CD4-positive, CD25-positive, alpha-beta regulatory T cell (primary cell): Measurements from ENCODE around the gene SLC4A7. TPM values are rescaled to one million over a fixed set of nuclear protein-coding genes. Genes with fewer than 3 reads are reported as not detected.

ENCODE experiments used
- ATAC-seq, 2 donors: fragments of 150-1000 bp; cut with Tn5 transposase; one replicate each; pipeline ENCODE4 v1.10.0; 2021; ENCODE audit warnings: low read depth in 2 of 2, moderate number of reproducible peaks in 2 of 2, moderate library complexity in 1 of 2
- DNase-seq, 3 donors: peaks; one replicate each; pipeline versions ENCODE4 v3.0.0 to v3.0.0-alpha.2; 2012 to 2022; ENCODE audit warnings: mixed read lengths in 1 of 3
- H3K27ac ChIP-seq: one replicate; pipeline ENCODE4 v1.7.0; 2013; ENCODE audit warnings: mild to moderate bottlenecking, low read length; ENCODE audit not compliant: insufficient read depth, poor library complexity, severe bottlenecking
- H3K27me3 ChIP-seq: one replicate; pipeline ENCODE4 v1.7.0; 2013; ENCODE audit warnings: low read length; ENCODE audit not compliant: control insufficient read depth, insufficient read depth
- H3K36me3 ChIP-seq: one replicate; pipeline ENCODE4 v1.7.0; 2013; ENCODE audit warnings: mild to moderate bottlenecking, low read length, moderate library complexity; ENCODE audit not compliant: control insufficient read depth, insufficient read depth
- H3K4me1 ChIP-seq: 2 replicates; pipeline ENCODE4 v1.7.0; 2013; ENCODE audit warnings: mild to moderate bottlenecking, low read length; ENCODE audit not compliant: insufficient read depth, control insufficient read depth, poor library complexity, severe bottlenecking
- H3K4me3 ChIP-seq: one replicate; pipeline ENCODE4 v1.7.0; 2013; ENCODE audit warnings: low read depth, mild to moderate bottlenecking, low read length, moderate library complexity
- H3K9me3 ChIP-seq, 2 experiments: 1 replicate in 1 of 2; 2 replicates in 1 of 2; pipeline ENCODE4 v1.7.0; 2013; ENCODE audit warnings: low read length in 2 of 2, mild to moderate bottlenecking in 1 of 2, moderate library complexity in 1 of 2; ENCODE audit not compliant: control insufficient read depth in 2 of 2
- H3K27ac Mint-ChIP-seq, 3 donors: one replicate each; pipeline ENCODE4 v1.8.0; 2020 to 2022; ENCODE audit warnings: mild to moderate bottlenecking in 3 of 3, mixed read lengths in 3 of 3, moderate library complexity in 2 of 3
- H3K27me3 Mint-ChIP-seq: one replicate; pipeline ENCODE4 v1.8.0; 2022; ENCODE audit warnings: mild to moderate bottlenecking, mixed read lengths
- H3K36me3 Mint-ChIP-seq: one replicate; pipeline ENCODE4 v1.8.0; 2020; ENCODE audit warnings: mixed read lengths
- H3K4me1 Mint-ChIP-seq, 4 donors: one replicate each; pipeline ENCODE4 v1.8.0; 2020 to 2022; ENCODE audit warnings: mixed read lengths in 4 of 4, mild to moderate bottlenecking in 1 of 4
- H3K4me3 Mint-ChIP-seq, 4 donors: one replicate each; pipeline ENCODE4 v1.8.0; 2020 to 2022; ENCODE audit warnings: mild to moderate bottlenecking in 4 of 4, mixed read lengths in 4 of 4, moderate library complexity in 3 of 4
- H3K9me3 Mint-ChIP-seq, 7 donors: one replicate each; pipeline ENCODE4 v1.8.0; 2020 to 2022; ENCODE audit warnings: mixed read lengths in 7 of 7, mild to moderate bottlenecking in 3 of 7, moderate library complexity in 2 of 7
- polyA plus RNA-seq, 4 donors: library from polyadenylated mRNA; unstranded; fragments of 300-500 nt; fragmentation: Illumina TruSeq; gene quantifications; one replicate each; pipeline ENCODE4 v1.2.3, GENCODE V29; 2021
- total RNA-seq: library from RNA; stranded (reverse); gene quantifications from one replicate; pipeline ENCODE4 v1.2.3, GENCODE V29; 2022

The SLC4A7 gene
- total and polyA plus RNA-seq, 5 donors from 2014 or later: 25.2 to 103 (median 28.7) TPM

DNA sequence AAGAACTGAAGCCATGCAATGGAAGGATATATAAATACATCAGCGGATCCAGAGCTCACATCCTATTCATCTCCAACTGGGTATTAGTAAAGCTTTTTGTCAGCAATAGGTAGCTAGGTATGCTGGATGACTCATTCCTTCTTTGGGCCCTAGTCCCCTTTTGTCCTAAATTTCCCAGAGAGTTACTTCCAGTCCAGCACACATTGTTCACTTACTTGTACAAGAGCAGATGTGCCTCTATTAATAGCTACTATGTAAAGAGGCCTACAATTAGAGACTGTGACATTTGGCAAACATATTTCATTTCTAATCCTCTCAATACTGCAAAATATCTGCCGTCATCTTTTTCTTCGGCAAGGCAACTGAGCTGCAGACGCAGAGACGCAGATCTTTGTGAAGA lies 1.7 kb upstream of the SLC4A7 start:
- Histone ChIP-seq H3K4me1 (peaks cover 21% of the 10 kb centered on the region), H3K4me3 (no peak overlapping the region), H3K36me3 (no peaks in the 10 kb centered on the region), H3K27me3 (no peaks in the 10 kb centered on the region), H3K9me3 (no peaks in the 10 kb centered on the region), H3K27ac (no peak overlapping the region)
- no peak for ATAC-seq
- Mint-ChIP-seq H3K27me3 (no peaks in the 10 kb centered on the region), H3K9me3 (no peaks in the 10 kb centered on the region), H3K4me3 (peak overlapping the region in 2 of 4 donors; percentile 39 to 85), H3K27ac (peak overlapping the region in 1 of 3 donors; percentile 77), H3K36me3 (peaks cover 4% of the 10 kb centered on the region), H3K4me1 (peaks cover 7 to 29% (median 15%) of the 10 kb centered on the region in 4 donors)
- no peak for DNase-seq

DNA sequence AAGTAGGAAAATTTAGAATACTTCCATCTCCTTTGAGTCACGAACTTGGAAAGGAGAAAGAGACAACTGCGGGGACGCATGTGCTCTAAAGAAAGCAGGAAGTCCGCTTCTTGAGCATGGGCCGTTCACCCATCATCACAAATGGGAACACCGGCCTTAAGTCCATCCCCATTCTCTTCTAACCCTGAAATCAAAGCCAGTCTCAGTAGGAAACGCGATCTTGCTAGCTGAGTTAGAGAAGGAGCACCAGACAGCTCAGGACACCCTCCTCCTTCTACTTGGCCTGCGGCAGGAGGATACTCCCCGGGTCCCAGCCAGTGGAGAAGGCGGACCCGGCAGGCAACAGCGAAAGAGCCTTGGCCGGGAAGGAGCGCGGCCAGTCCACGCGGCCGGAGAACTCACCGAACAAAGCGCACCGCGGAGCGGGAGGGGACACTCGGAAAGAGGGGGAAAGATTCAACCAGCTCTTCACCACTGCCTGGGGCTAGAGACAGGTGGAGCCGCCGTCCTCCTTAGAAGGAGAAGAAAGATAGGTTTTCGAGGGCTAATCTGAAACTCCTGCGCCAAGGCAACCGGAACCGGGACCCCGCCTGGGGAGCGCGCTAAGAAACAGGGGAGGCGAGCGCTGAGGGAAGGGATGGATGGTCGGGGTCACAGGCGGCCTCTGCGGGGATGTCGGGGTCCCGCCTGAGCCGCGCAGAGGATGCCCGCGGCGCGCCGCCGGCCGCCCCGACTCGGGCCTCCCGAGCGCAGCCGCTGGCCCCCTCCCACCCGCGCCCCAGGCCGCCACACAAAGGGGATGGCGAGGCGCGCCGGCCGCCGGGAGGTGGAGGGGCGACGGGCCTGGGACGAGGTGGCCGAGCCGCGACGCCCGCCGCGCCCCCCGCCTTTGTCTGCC lies 818 bp downstream of the SLC4A7 start:
- ATAC-seq (no peak), DNase-seq (peak; percentile 16 to 66 (median 48))
- Histone ChIP-seq H3K4me1 (peaks cover 43% of the 10 kb centered on the region), H3K36me3 (no peaks in the 10 kb centered on the region), H3K9me3 (no peaks in the 10 kb centered on the region), H3K27ac (peak overlapping the region; percentile 75), H3K27me3 (no peaks in the 10 kb centered on the region), H3K4me3 (peak overlapping the region; percentile 92)
- Mint-ChIP-seq H3K9me3 (no peaks in the 10 kb centered on the region), H3K36me3 (peaks cover 8% of the 10 kb centered on the region), H3K27me3 (no peaks in the 10 kb centered on the region), H3K4me1 (peaks cover 15 to 53% (median 33%) of the 10 kb centered on the region in 4 donors), H3K4me3 (peak overlapping the region; percentile 100), H3K27ac (peak overlapping the region; percentile 98 to 99 (median 98))

- Mint-ChIP-seq H3K27ac (peak overlapping the region; percentile 92 to 99 (median 93)), H3K36me3 (peaks cover 20% of the 10 kb centered on the region), H3K4me1 (peaks cover 34 to 83% (median 56%) of the 10 kb centered on the region in 4 donors), H3K4me3 (peak overlapping the region; percentile 87 to 100 (median 96)), H3K9me3 (peaks cover 0 to 5% (median 3%) of the 10 kb centered on the region in 7 donors), H3K27me3 (no peaks in the 10 kb centered on the region)
- peaks cover 66% of the 10 kb centered on the region for H3K4me1 ChIP-seq
- DNase-seq (peak in 2 of 3 donors; percentile 58 to 70), ATAC-seq (no peak)
- H3K9me3 ChIP-seq: no peaks in the 10 kb centered on the region
- no peaks in the 10 kb centered on the region for H3K27me3 ChIP-seq
- H3K36me3 ChIP-seq: peaks cover 12% of the 10 kb centered on the region
- peak overlapping the region; percentile 92 for H3K4me3 ChIP-seq
- peak overlapping the region; percentile 70 for H3K27ac ChIP-seq
Measured at GRCh38 chr3:27479806-27480543, 4.2 kb downstream of the SLC4A7 start.

- DNase-seq (no peak), ATAC-seq (no peak)
- Histone ChIP-seq H3K36me3 (peaks cover 17% of the 10 kb centered on the region), H3K27ac (no peak overlapping the region), H3K27me3 (no peaks in the 10 kb centered on the region), H3K9me3 (no peaks in the 10 kb centered on the region), H3K4me1 (peaks cover 42% of the 10 kb centered on the region), H3K4me3 (no peak overlapping the region)
- no peaks in the 10 kb centered on the region for H3K27me3 Mint-ChIP-seq
- peaks cover 47 to 85% (median 63%) of the 10 kb centered on the region in 4 donors for H3K4me1 Mint-ChIP-seq
- H3K9me3 Mint-ChIP-seq: peaks cover 0 to 5% (median 2%) of the 10 kb centered on the region in 7 donors
- H3K4me3 Mint-ChIP-seq: no peak overlapping the region
- H3K36me3 Mint-ChIP-seq: peaks cover 16% of the 10 kb centered on the region
- peak overlapping the region in 2 of 3 donors; percentile 13 to 38 for H3K27ac Mint-ChIP-seq
Measured at GRCh38 chr3:27471923-27472550, 12.1 kb downstream of the SLC4A7 start.

- DNase-seq: no peak
- H3K36me3 Mint-ChIP-seq: peaks cover 5% of the 10 kb centered on the region
- H3K9me3 ChIP-seq: no peaks in the 10 kb centered on the region
- H3K27me3 ChIP-seq: no peaks in the 10 kb centered on the region
- H3K9me3 Mint-ChIP-seq: no peaks in the 10 kb centered on the region
- H3K27ac ChIP-seq: no peak overlapping the region
- H3K4me3 ChIP-seq: no peak overlapping the region
- no peaks in the 10 kb centered on the region for H3K27me3 Mint-ChIP-seq
- peaks cover 31% of the 10 kb centered on the region for H3K4me1 ChIP-seq
- no peak overlapping the region for H3K4me3 Mint-ChIP-seq
- no peak for ATAC-seq
- H3K4me1 Mint-ChIP-seq: peaks cover 26 to 57% (median 42%) of the 10 kb centered on the region in 4 donors
- H3K27ac Mint-ChIP-seq: peak overlapping the region in 1 of 3 donors; percentile 36
- H3K36me3 ChIP-seq: peaks cover 18% of the 10 kb centered on the region
Measured at GRCh38 chr3:27468283-27468886, 15.8 kb downstream of the SLC4A7 start.

- H3K9me3 ChIP-seq: no peaks in the 10 kb centered on the region
Measured at GRCh38 chr3:27467545-27467944, 16.6 kb downstream of the SLC4A7 start.

DNA sequence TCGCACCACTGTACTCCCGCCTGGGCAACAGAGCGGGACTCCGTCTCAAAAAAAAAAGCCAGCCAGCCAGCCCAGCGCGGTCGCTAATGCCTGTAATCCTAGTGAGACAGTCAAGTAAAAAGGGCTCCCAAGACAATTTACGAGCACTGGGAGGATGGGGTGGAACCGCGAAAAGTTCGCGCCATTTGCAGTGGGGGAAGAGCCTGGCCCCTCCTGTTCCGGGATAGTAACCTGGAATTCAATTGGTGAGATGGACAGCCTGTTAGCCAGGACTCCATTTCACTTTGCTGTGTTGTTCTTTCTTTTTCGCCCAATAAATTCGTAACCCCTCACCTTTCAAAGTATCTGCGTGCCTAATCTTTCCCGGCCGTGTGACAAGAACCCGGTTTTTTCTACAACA lies 19.5 kb downstream of the SLC4A7 start:
- no peak overlapping the region for H3K27ac ChIP-seq
- peaks cover 21% of the 10 kb centered on the region for H3K4me1 ChIP-seq
- H3K4me1 Mint-ChIP-seq: peaks cover 21 to 51% (median 42%) of the 10 kb centered on the region in 4 donors
- H3K27me3 ChIP-seq: no peaks in the 10 kb centered on the region
- H3K36me3 Mint-ChIP-seq: peaks cover 17% of the 10 kb centered on the region
- DNase-seq (no peak), ATAC-seq (no peak)
- H3K9me3 ChIP-seq: no peaks in the 10 kb centered on the region
- H3K36me3 ChIP-seq: peaks cover 9% of the 10 kb centered on the region
- no peak overlapping the region for H3K4me3 ChIP-seq
- H3K27ac Mint-ChIP-seq: no peak overlapping the region
- no peaks in the 10 kb centered on the region for H3K27me3 Mint-ChIP-seq
- H3K4me3 Mint-ChIP-seq: no peak overlapping the region
- no peaks in the 10 kb centered on the region for H3K9me3 Mint-ChIP-seq

More at GRCh38 chr3:27467545-27467944, 16.6 kb downstream of the SLC4A7 start:
- DNase-seq (peak in 2 of 3 donors; percentile 55 to 65), ATAC-seq (peak; percentile 87 to 92)
- H3K4me1 ChIP-seq: peaks cover 23% of the 10 kb centered on the region
- Mint-ChIP-seq H3K36me3 (peaks cover 7% of the 10 kb centered on the region), H3K27me3 (no peaks in the 10 kb centered on the region), H3K27ac (peak overlapping the region; percentile 6 to 66 (median 53)), H3K4me1 (peaks cover 24 to 54% (median 43%) of the 10 kb centered on the region in 4 donors), H3K4me3 (peak overlapping the region in 1 of 4 donors; percentile 8), H3K9me3 (no peaks in the 10 kb centered on the region)
- peak overlapping the region; percentile 25 for H3K27ac ChIP-seq
- no peaks in the 10 kb centered on the region for H3K27me3 ChIP-seq
- peaks cover 16% of the 10 kb centered on the region for H3K36me3 ChIP-seq
- peak overlapping the region; percentile 61 for H3K4me3 ChIP-seq
